K562 (cell line): ENCODE results near the gene U2SURP. TPM values are rescaled to one million over a fixed set of nuclear protein-coding genes. Genes with fewer than 3 reads are reported as not detected.

Experiments
- ATAC-seq: fragments of 200-7000 bp; cut with Tn5 transposase; 3 replicates; pipeline ENCODE4 v1.9.1; 2020; ENCODE audit warnings: moderate library complexity
- BruUV-seq: library from RNA; stranded (reverse); fragments of 400-500 nt; replicated peaks from 2 replicates; lab custom pipeline; 2021; lab: Mats Ljungman, UMichigan
- CTCF ChIA-PET: fragments of 300-600 bp; formaldehyde crosslinking; extraction: SDS; loops from one replicate; lab custom pipeline; 2021; ENCODE audit warnings: low intra/inter-chr PET ratio; lab: Yijun Ruan, JAX
- POLR2A ChIA-PET: fragments of 300-600, 350-650 bp; sonication (Branson Sonifier 250); formaldehyde crosslinking; extraction: SDS; loops from one replicate; lab custom pipeline; 2021; ENCODE audit warnings: antibody characterized with exemption, inconsistent platforms; lab: Yijun Ruan, JAX
- DNase-seq, 4 experiments: peaks; one replicate each; pipeline versions ENCODE4 v3.0.0 to v3.0.0-alpha.2; 2011 to 2018; ENCODE audit warnings: low spot score in 3 of 4, mixed read lengths in 3 of 4; ENCODE audit errors: extremely low read depth in 1 of 4
- FAIRE-seq: peaks from 2 replicates; lab custom pipeline; 2011; peaks lifted over from hg19 to GRCh38; lab: Jason Lieb, UNC
- H2AFZ ChIP-seq: 2 replicates; pipeline ENCODE4 v1.6.0; 2011; ENCODE audit warnings: low read depth, low read length, control low read depth, inconsistent platforms
- H3K27ac ChIP-seq: fragments of 200-600 bp; 3 replicates; pipeline ENCODE4 v1.8.0; 2011; ENCODE audit warnings: low read depth, mild to moderate bottlenecking, control low read depth, inconsistent platforms, low read length, moderate library complexity, mixed read lengths; ENCODE audit errors: extremely low read depth
- H3K27me3 ChIP-seq, 2 experiments: fragments of 300-600 bp in 1 of 2; 2 replicates in 1 of 2; 3 replicates in 1 of 2; pipeline versions ENCODE4 v1.6.0 to v1.8.0; 2011; ENCODE audit warnings: inconsistent platforms in 2 of 2, low read length in 2 of 2, mild to moderate bottlenecking in 1 of 2, mixed read lengths in 1 of 2, moderate library complexity in 1 of 2; ENCODE audit not compliant: control insufficient read depth in 2 of 2, insufficient read depth in 2 of 2
- H3K36me3 ChIP-seq: fragments of 300-600 bp; 3 replicates; pipeline ENCODE4 v1.8.0; 2011; ENCODE audit warnings: mild to moderate bottlenecking, low read length, inconsistent platforms; ENCODE audit not compliant: control insufficient read depth, insufficient read depth
- H3K4me1 ChIP-seq, 2 experiments: fragments of 200-600 bp in 1 of 2; replicated peaks in 1 of 2; 2 replicates in 1 of 2; 3 replicates in 1 of 2; pipeline versions ENCODE4 v1.5.1 to v1.8.0; 2011; ENCODE audit warnings: inconsistent platforms in 2 of 2, low read length in 2 of 2, mild to moderate bottlenecking in 1 of 2, mixed read lengths in 1 of 2, moderate library complexity in 1 of 2; ENCODE audit not compliant: control insufficient read depth in 2 of 2, insufficient read depth in 2 of 2
- H3K4me2 ChIP-seq: 2 replicates; pipeline ENCODE4 v1.6.1; 2011; ENCODE audit warnings: low read length, control low read depth, inconsistent platforms, mixed read lengths; ENCODE audit not compliant: insufficient read depth
- H3K4me3 ChIP-seq: fragments of 200-600 bp; sonication (generic), shearing (Covaris generic); 2 replicates; pipeline ENCODE4 v1.5.1; 2016; ENCODE audit warnings: control low read depth, inconsistent platforms
- H3K79me2 ChIP-seq: fragments of 200-600 bp; 3 replicates; pipeline ENCODE4 v1.8.0; 2011; ENCODE audit warnings: low read length, inconsistent platforms; ENCODE audit not compliant: control insufficient read depth, insufficient read depth
- H3K9ac ChIP-seq, 2 experiments: 2 replicates each; pipeline versions ENCODE4 v1.6.0 to v1.6.1; 2011; ENCODE audit warnings: low read depth in 2 of 2, low read length in 2 of 2, control low read depth in 1 of 2, inconsistent platforms in 1 of 2, mild to moderate bottlenecking in 1 of 2, mixed read lengths in 1 of 2; ENCODE audit not compliant: insufficient read depth in 1 of 2
- H3K9me1 ChIP-seq: one replicate; pipeline ENCODE4 v1.6.0; 2011; ENCODE audit warnings: inconsistent platforms, mild to moderate bottlenecking, low read length, moderate library complexity; ENCODE audit not compliant: control insufficient read depth, insufficient read depth
- H3K9me3 ChIP-seq: replicated peaks from 2 replicates; pipeline ENCODE4 v1.5.1; 2011; ENCODE audit warnings: low read depth, low read length, inconsistent platforms; ENCODE audit not compliant: control insufficient read depth, insufficient read depth
- H4K20me1 ChIP-seq: replicated peaks from 2 replicates; pipeline ENCODE4 v1.6.1; 2011; ENCODE audit warnings: low read length, inconsistent platforms, mixed read lengths; ENCODE audit not compliant: control insufficient read depth, insufficient read depth
- CHD4 ChIP-seq: fragments of 200-600 bp; sonication (generic); IDR thresholded peaks from 3 replicates; pipeline ENCODE4 v1.6.1; 2012; ENCODE audit warnings: low read depth, mild to moderate bottlenecking, mixed read lengths, low read length, inconsistent platforms; ENCODE audit not compliant: insufficient read depth, insufficient replicate concordance, poor library complexity, severe bottlenecking
- HDAC1 ChIP-seq, 2 experiments: fragments of 450-650 bp; IDR thresholded peaks; 2 replicates each; pipeline ENCODE4 v1.6.1; 2016 to 2017; ENCODE audit warnings: inconsistent platforms in 1 of 2, mild to moderate bottlenecking in 1 of 2, moderate library complexity in 1 of 2
- L3MBTL2 ChIP-seq: fragments of 450-650 bp; IDR thresholded peaks from 2 replicates; pipeline ENCODE4 v1.6.1; 2016; ENCODE audit warnings: mild to moderate bottlenecking, moderate library complexity
- MEIS2 ChIP-seq: fragments of 450-650 bp; IDR thresholded peaks from 2 replicates; pipeline ENCODE4 v1.6.1; 2014; ENCODE audit warnings: mild to moderate bottlenecking; ENCODE audit not compliant: partially characterized antibody
- MLLT1 ChIP-seq, 2 experiments: fragments of 450-650 bp; IDR thresholded peaks; 2 replicates each; pipeline ENCODE4 v1.6.1; 2016
- NR1H2 ChIP-seq: sonication (generic); formaldehyde crosslinking; IDR thresholded peaks from 2 replicates; pipeline ENCODE4 v1.4.0; 2020; ENCODE audit warnings: mild to moderate bottlenecking, missing genetic modification reagents
- SMARCB1 ChIP-seq: IDR thresholded peaks from 2 replicates; pipeline ENCODE4 v1.6.1; 2011; ENCODE audit warnings: improper control_type of control experiment, low read depth; ENCODE audit not compliant: insufficient read length
- ZNF347 ChIP-seq: fragments of 450-650 bp; formaldehyde crosslinking; IDR thresholded peaks from 2 replicates; pipeline ENCODE4 v1.4.0; 2020; ENCODE audit warnings: low read depth, mild to moderate bottlenecking, moderate library complexity
- ZNF695 ChIP-seq: fragments of 450-650 bp; formaldehyde crosslinking; IDR thresholded peaks from 2 replicates; pipeline ENCODE4 v1.4.0; 2020; ENCODE audit warnings: mild to moderate bottlenecking, moderate library complexity
- WGBS: fragments of 100-300 bp; shearing (Covaris generic); methylation state at CpG from one replicate; pipeline ENCODE4 v1.1.6; 2016; ENCODE audit warnings: low coverage, mixed read lengths; ENCODE audit not compliant: insufficient coverage; ENCODE audit errors: missing lambda C conversion rate; 5-methylcytosine and 5-hydroxymethylcytosine counted together
- in situ Hi-C: fragments of 300-500 bp; cut with MboI; formaldehyde crosslinking; loops from 4 replicates; pipeline ENCODE4 v1.15.0; 2018; ENCODE audit warnings: inconsistent platforms, mixed read lengths
- intact Hi-C: fragments of 100-400 bp; cut with micrococcal nuclease; formaldehyde crosslinking; loops from 2 replicates; pipeline ENCODE4 v1.14.2; 2022
- polyA plus RNA-seq, 8 experiments: library from polyadenylated mRNA; depleted of rRNA in 4 of 8; stranded (reverse) in 5 of 8; unstranded in 3 of 8; fragments of >200 nt; fragmentation: Nextera tagmentation in 2 of 8; fragmentation: Illumina TruSeq in 1 of 8; extraction: Ambion mirVana in 2 of 8; extraction: Trizol in 1 of 8; gene quantifications; 2 replicates each; pipeline versions ENCODE4 v1.2.1 to v1.2.3, GENCODE V29; 2011 to 2014; ENCODE audit warnings: inconsistent platforms in 1 of 8, missing spikeins in 1 of 8
- total RNA-seq, 7 experiments: library from RNA; depleted of rRNA in 6 of 7; stranded (reverse); fragments of >200 nt in 6 of 7; fragmentation: Illumina TruSeq in 2 of 7; extraction: Trizol in 2 of 7; gene quantifications; 2 replicates each; pipeline versions ENCODE4 v1.2.1 to v1.2.3, GENCODE V29; 2011 to 2021; ENCODE audit warnings: low replicate concordance in 1 of 7
- TF ChIP-seq, protein P1 (sequence below), 2 experiments: IDR thresholded peaks in 1 of 2; conservative IDR thresholded peaks in 1 of 2; 2 replicates each; pipeline ENCODE4 v1.6.1; 2016; ENCODE audit warnings: low read depth in 2 of 2, mild to moderate bottlenecking in 1 of 2, missing compliant biosample characterization in 1 of 2, missing genetic modification characterization in 1 of 2, moderate library complexity in 1 of 2

Gene U2SURP
- total and polyA plus RNA-seq, 9 of the 15 experiments (the other 6 are each of a cell fraction or from before 2014, with no cell fraction given) = 128 to 322 (median 191) TPM

DNA sequence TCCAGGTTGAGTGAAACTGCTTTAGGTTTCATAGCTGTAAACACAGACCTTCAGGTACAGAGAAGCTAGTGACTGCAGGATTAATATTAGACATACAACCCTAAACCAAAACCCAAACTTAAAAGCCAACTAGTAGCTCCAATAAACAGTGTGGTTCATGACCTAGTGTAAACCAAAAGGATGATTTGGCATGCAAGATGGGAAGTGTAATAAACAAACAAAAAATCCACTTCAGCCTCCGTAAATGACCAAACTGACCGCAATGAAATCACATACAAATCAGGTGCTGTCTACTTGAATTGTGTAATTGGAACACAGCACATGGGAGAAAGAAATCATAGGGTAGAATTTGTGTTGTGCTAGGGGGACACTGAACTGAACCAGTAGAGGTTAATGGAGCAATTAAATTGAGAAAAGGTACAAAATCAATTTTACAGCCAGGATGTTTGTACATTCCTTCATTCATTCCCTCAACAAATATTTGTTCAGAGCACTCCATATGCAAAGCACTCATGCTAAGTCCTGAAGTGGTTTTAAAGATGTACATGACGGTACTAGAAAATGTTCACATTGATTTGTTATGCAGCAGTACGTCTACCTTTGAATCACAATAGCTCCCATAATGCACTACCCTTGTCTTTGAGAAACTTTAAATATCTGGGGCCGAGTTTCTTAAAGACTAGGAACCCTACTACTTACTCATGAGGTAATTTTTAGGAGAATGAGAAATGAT, 96.8 kb downstream of the U2SURP start:
- H3K27me3 ChIP-seq = no peaks in the 10 kb centered on the region
- in situ Hi-C loops (no loop called here), intact Hi-C loops (no loop called here)
- H3K4me1 ChIP-seq = peaks cover 0 to 4% of the 10 kb centered on the region in 2 experiments; a peak in 2 of 5 replicates
- ATAC-seq = no peak
- ChIA-PET POLR2A (interaction anchor here (0.6 kb wide), 1 partner anchor 40 kb away, joined by 3 read pairs; no protein-coding TSS in a partner anchor), CTCF (no interaction called here)
- peaks cover 10% of the 10 kb centered on the region for H3K9me3 ChIP-seq
- TF ChIP-seq NR1H2 (no peak), ZNF347 (no peak)
- no peak for DNase-seq
- no peak overlapping the region for H2AFZ ChIP-seq
- BruUV-seq = no TSS peak
- WGBS = 65% methylated on average over 5 of the region's 5 CpGs
- H4K20me1 ChIP-seq = no peaks in the 10 kb centered on the region
- H3K4me3 ChIP-seq = no peak overlapping the region
- H3K9me1 ChIP-seq = no peaks in the 10 kb centered on the region
- H3K9ac ChIP-seq = no peak overlapping the region
- H3K36me3 ChIP-seq = no peaks in the 10 kb centered on the region
- H3K4me2 ChIP-seq = no peak overlapping the region
- FAIRE-seq = peak; percentile 6
- H3K27ac ChIP-seq = no peak overlapping the region
- no peaks in the 10 kb centered on the region for H3K79me2 ChIP-seq

- CTCF ChIA-PET = no interaction called here
- BruUV-seq = no TSS peak
- TF ChIP-seq HDAC1 (IDR thresholded peaks at IDR 0.05) (no peak), ZNF695 (CRISPR knock-in tag) (no peak), SMARCB1 (no peak), CHD4 (no peak), MLLT1 (IDR thresholded peaks at IDR 0.05) (no peak), L3MBTL2 (no peak), MEIS2 (peak; percentile 69)
- TF ChIP-seq, protein P1, sequence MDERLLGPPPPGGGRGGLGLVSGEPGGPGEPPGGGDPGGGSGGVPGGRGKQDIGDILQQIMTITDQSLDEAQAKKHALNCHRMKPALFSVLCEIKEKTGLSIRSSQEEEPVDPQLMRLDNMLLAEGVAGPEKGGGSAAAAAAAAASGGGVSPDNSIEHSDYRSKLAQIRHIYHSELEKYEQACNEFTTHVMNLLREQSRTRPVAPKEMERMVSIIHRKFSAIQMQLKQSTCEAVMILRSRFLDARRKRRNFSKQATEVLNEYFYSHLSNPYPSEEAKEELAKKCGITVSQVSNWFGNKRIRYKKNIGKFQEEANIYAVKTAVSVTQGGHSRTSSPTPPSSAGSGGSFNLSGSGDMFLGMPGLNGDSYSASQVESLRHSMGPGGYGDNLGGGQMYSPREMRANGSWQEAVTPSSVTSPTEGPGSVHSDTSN (CRISPR knock-in tag; IDR thresholded peaks at IDR 0.05; ENCODE audit: low read depth) = no peak
- TF ChIP-seq, protein P1 (tag; conservative IDR thresholded peaks at IDR 0.05; ENCODE audit: low read depth) = 0 out of 2 replicates have a peak, but pooled peaks have one; percentile 37
These were observed 97.8 kb downstream of the U2SURP start for GRCh38 chr3:143099210-143099609.

More at GRCh38 chr3:143099210-143099609, 97.8 kb downstream of the U2SURP start:
- no peak overlapping the region for H3K4me2 ChIP-seq
- no peaks in the 10 kb centered on the region for H3K9me1 ChIP-seq
- POLR2A ChIA-PET = interaction anchor here (0.8 to 1.3 kb wide), 2 partner anchors 40 to 42 kb away, joined by 3 to 4 read pairs; no protein-coding TSS in a partner anchor
- H3K4me3 ChIP-seq = no peak overlapping the region
- in situ Hi-C loops (no loop called here), intact Hi-C loops (no loop called here)
- no peak overlapping the region for H3K27ac ChIP-seq
- no peak for DNase-seq
- no peak for FAIRE-seq
- H3K4me1 ChIP-seq = peaks cover 0 to 4% of the 10 kb centered on the region in 2 experiments; a peak in 2 of 5 replicates
- 49% methylated on average over 3 of the region's 3 CpGs for WGBS
- H3K27me3 ChIP-seq = no peaks in the 10 kb centered on the region
- H3K36me3 ChIP-seq = no peaks in the 10 kb centered on the region
- H3K79me2 ChIP-seq = no peaks in the 10 kb centered on the region
- H4K20me1 ChIP-seq = no peaks in the 10 kb centered on the region
- ATAC-seq = peak; percentile 31; the same call in 1 of the 3 replicates
- H2AFZ ChIP-seq = peak overlapping the region; percentile 64
- H3K9ac ChIP-seq = no peak overlapping the region
- H3K9me3 ChIP-seq = peaks cover 10% of the 10 kb centered on the region
